Activated CD8-positive, alpha-beta memory T cell treated with anti-CD3 and anti-CD28 coated beads, Interleukin-2, amount 50 U/mL, for 4 hours (primary cell): ENCODE measurements around the gene CAGE1.

ENCODE experiments used
- DNase-seq: peaks from one replicate; pipeline ENCODE4 v3.0.0-alpha.2; 2020

CAGE1 gene

DNA sequence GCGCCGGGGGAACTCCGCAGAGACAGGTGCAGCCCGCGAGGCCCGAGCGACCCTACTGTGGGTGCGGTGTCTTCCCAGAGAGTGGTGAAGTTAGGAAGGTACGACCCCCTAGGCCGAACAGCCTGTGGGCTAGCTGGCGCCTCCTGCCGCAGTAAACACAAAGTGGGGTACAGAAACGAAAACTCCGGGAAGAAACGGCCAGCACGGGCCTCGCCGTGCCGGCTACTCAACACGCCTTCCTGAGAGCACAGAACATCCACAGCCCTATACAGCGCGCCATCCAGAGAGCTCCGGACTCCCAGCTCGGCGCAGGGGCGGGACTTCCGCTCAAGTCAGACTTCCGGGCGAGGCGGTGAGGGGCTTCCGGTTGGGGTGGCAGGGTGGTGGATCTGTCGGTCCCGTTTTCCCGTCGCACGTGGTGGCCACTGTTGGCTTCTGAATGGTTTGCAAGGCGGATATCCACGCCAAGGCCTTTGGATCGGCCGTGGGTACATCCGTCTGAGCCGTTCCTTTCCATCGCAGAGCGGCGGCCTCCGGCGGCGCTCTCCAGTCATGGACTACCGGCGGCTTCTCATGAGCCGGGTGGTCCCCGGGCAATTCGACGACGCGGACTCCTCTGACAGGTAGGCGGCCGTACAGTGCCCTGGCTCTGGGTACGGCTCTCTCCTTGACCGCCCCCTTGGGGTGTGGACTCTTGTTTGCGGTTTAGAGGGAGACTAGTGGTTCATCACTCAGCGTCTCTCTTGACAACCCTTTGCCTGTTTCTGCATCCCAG, at the start of gene CAGE1, which contains the start of gene RIOK1:
Gene CAGE1 (minus strand): TSS at position 292 of the 775 bp plus-strand sequence. CDS start 2,569 bp downstream, outside the sequence.
Gene RIOK1 (plus strand): TSS at position 358 of the 775 bp plus-strand sequence. CDS start 195 bp downstream, at position 553.
- DNase-seq: peak; percentile 96

GRCh38 chr6:7439228-7439627, 49.7 kb upstream of the CAGE1 start:
- no peak for DNase-seq

GRCh38 chr6:7438011-7438410, 48.5 kb upstream of the CAGE1 start:
- DNase-seq: no peak

- DNase-seq: no peak
Observed at GRCh38 chr6:7434672-7435071, 45.1 kb upstream of the CAGE1 start.

GRCh38 chr6:7433121-7433617, 43.6 kb upstream of the CAGE1 start:
- no peak for DNase-seq

- no peak for DNase-seq
Observed at GRCh38 chr6:7432391-7433120, 43.0 kb upstream of the CAGE1 start.

GRCh38 chr6:7431674-7432390, 42.3 kb upstream of the CAGE1 start:
- no peak for DNase-seq

DNA sequence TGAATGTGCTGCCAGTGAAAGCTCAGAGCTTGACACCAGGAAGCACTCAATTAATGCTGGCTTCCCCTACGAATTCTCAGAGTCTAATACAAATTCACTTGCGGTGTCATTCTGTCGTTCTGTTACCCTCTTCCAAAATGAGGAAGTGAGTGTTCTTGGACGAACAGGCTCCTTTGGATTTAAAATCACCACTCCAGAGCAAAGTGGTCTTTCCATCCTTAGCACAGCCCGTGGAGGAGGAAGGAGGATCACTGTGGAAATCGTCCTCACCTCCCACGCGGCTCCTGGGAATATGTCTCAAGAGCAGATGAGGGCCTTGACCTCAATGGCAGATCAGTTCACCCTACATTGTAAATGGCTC, 41.8 kb upstream of the CAGE1 start:
- DNase-seq: no peak

- no peak for DNase-seq
Observed at GRCh38 chr6:7426447-7427169, 37.1 kb upstream of the CAGE1 start.

DNA sequence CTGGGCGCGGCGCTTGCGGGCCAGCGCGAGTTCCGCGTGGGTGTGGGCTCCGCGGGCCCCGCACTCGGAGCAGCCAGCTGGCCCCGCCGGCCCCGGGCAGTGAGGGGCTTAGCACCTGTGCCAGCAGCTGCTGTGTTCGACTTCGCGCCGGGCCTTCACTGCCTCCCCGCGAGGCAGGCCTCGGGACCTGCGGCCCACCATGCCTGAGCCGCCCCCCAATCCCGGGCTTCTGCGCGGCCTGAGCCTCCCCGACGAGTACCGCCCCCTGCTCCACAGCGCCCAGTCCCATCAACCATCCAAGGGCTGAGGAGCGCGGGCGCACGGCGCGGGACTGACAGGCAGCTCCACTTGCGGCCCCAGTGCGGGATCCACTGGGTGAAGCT, 36.3 kb upstream of the CAGE1 start:
- DNase-seq: no peak

GRCh38 chr6:7424967-7425807, 35.6 kb upstream of the CAGE1 start:
- DNase-seq: no peak

DNA sequence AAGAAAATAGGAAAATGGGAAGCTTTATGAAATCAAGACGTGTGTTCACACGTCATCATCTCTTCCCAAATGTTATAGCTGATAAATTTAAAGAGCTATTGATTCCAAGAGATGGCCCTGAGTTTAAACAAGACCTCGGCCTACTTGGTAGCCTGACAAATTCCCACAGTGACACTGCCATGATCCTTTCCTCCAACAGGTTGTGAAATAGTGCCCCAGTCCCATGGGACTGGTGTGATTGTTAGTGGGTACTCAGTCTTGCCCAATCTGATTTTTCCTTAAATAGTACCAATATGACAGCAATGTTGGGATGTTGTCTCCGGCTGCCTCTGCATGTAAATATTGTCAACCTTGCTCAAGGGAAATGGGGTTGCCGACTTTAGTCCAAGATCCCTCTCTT, 34.5 kb upstream of the CAGE1 start:
- no peak for DNase-seq

DNA sequence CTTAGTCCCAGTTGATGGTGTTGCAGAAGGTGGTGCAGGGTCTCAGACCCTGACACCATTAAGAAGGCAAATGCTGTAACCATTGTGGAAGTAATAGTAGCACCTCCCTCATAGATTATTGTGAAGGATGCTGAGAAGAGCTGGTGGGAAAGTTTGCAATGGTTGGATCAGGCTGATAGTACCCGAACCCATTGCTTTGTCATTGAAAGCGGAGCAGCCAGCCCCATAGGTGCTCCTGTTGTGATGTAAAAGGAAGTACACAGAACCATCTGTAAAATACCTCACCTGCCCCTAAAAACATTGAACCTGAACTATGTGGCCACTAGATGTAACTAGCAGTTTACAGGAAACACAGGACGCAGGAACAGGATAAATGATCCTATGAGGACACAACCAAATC, 31.5 kb upstream of the CAGE1 start:
- no peak for DNase-seq

- no peak for DNase-seq
Observed at GRCh38 chr6:7419065-7419464, 29.5 kb upstream of the CAGE1 start.

DNA sequence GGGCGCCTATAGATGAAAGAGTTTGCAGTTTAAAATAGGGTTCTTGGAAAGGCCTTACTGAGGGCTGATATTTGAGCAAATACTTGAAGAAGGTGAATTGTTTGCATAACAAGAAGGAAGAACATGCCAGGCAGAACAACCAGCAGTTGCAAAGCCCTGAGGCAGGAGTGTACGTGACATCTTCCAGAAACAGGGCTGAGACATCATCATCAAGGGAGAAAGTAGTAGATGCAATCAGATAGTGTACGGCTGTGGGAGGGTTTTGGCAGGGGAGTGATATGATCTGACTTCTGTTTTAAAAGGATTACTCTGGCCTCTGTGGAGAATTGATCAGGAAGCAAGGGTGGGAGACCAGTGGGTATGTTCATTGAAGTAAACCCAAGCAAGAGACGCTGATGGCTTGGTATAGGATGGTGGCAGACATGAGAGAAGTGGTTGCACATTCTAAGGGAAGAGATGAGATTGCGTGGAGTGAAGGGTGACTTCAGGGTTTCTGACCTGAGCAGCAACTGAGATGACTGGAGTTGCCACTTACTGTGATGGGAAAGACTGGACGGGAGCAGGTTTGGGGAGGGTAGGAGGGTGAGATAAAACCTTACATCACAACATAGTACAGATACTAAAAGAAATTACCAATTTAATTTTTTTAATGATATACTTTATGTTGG, 28.8 kb upstream of the CAGE1 start:
- DNase-seq: no peak

- DNase-seq: no peak
Observed at GRCh38 chr6:7417684-7418083, 28.1 kb upstream of the CAGE1 start.

DNA sequence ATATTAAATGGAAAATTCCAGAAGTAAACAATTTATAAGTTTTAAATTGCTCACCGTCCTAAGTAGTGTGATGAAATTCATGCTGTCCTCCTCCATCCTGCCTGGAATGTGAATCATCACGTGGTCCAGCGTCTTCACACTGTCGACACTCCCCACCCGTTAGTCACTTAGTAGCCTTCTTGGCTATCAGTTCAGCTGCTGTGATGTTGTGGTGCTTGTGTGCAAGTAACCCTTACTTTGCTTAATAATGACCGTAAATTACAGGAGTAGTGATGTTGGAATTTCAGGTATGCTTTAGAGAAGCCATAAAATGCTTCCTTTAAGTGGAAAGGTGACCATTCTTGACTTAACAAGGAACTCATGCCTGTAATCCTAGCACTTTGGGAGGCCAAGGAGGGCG, 25.3 kb upstream of the CAGE1 start:
- no peak for DNase-seq

GRCh38 chr6:7413151-7413823, 23.7 kb upstream of the CAGE1 start:
- DNase-seq: no peak

DNA sequence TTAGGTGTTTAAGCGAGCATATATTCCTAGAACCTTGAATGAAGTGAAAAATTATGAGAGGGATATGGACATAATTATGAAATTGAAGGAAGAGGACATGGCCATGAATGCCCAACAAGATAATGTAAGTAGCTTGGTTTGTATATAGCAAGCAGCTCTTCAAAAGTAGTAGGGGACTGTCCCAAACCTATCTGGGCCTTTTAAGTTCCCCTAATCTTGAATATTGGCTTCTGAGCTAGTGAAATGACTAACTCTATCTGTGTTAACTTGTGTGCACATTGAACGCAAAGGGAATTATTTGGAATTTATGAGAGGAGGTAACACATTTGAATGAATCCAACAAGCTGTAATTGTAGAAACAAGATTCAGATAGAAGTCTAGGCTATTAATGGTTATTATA, 21.8 kb upstream of the CAGE1 start:
- DNase-seq: no peak

DNA sequence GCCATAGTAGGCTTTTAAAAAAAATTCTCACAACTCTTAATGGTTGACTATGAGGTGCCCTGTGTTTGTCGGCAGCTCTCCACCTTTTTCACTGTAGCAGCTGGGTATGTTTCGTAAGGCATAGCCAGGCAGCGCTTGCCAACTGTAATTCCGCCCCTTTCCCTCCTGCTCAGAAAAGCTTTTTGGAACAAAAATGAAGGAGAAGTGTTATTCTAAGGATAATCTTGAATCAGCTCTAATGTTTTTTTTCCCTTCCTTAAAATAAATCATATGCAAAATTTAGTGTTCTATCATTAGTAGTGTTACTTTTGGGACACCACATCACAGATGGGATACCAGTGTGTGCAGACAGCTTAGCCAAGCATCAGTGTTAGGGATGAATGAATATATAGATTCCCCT, 21.3 kb upstream of the CAGE1 start:
- DNase-seq: no peak

- DNase-seq: no peak
Observed at GRCh38 chr6:7409740-7410139, 20.2 kb upstream of the CAGE1 start.
